T-helper 1 cell treated with Interleukin-12 subunit alpha and Interleukin-12 subunit beta and Interleukin-4 antibody, amounts not matched to agents 30 μg/mL and 1 μg/mL, for 36 hours (primary cell): ENCODE measurements around the gene TBC1D2.

Experiments used
- H3K27ac Mint-ChIP-seq: one replicate; pipeline ENCODE4 v1.8.0; 2021; ENCODE audit warnings: mild to moderate bottlenecking, mixed read lengths
- H3K27me3 Mint-ChIP-seq: one replicate; pipeline ENCODE4 v1.8.0; 2021; ENCODE audit warnings: low read depth, mixed read lengths
- H3K36me3 Mint-ChIP-seq: one replicate; pipeline ENCODE4 v1.8.0; 2021; ENCODE audit warnings: low read depth, mixed read lengths
- H3K4me1 Mint-ChIP-seq: one replicate; pipeline ENCODE4 v1.8.0; 2021; ENCODE audit warnings: low read depth, mixed read lengths
- H3K4me3 Mint-ChIP-seq: one replicate; pipeline ENCODE4 v1.8.0; 2021; ENCODE audit warnings: mild to moderate bottlenecking, moderate library complexity, mixed read lengths
- H3K9me3 Mint-ChIP-seq: one replicate; pipeline ENCODE4 v1.8.0; 2021; ENCODE audit warnings: mixed read lengths

The TBC1D2 gene

GRCh38 chr9:98236901-98237487 lies 18.5 kb downstream of the TBC1D2 start:
- Mint-ChIP-seq H3K27me3 (no peaks in the 10 kb centered on the region), H3K4me1 (no peaks in the 10 kb centered on the region), H3K36me3 (peaks cover 9% of the 10 kb centered on the region), H3K4me3 (no peak overlapping the region), H3K27ac (no peak overlapping the region), H3K9me3 (no peaks in the 10 kb centered on the region)

- Mint-ChIP-seq H3K4me1 (no peaks in the 10 kb centered on the region), H3K27me3 (no peaks in the 10 kb centered on the region), H3K4me3 (no peak overlapping the region), H3K9me3 (no peaks in the 10 kb centered on the region), H3K27ac (no peak overlapping the region), H3K36me3 (peaks cover 5% of the 10 kb centered on the region)
Observed at GRCh38 chr9:98235126-98235525, 20.3 kb downstream of the TBC1D2 start.

GRCh38 chr9:98234245-98234825 lies 21.1 kb downstream of the TBC1D2 start:
- Mint-ChIP-seq H3K27ac (no peak overlapping the region), H3K27me3 (no peaks in the 10 kb centered on the region), H3K36me3 (peaks cover 2% of the 10 kb centered on the region), H3K4me1 (no peaks in the 10 kb centered on the region), H3K4me3 (no peak overlapping the region), H3K9me3 (no peaks in the 10 kb centered on the region)

GRCh38 chr9:98232926-98233325 lies 22.5 kb downstream of the TBC1D2 start:
- no peak overlapping the region for H3K4me3 Mint-ChIP-seq
- H3K9me3 Mint-ChIP-seq = no peaks in the 10 kb centered on the region
- peaks cover 7% of the 10 kb centered on the region for H3K36me3 Mint-ChIP-seq
- H3K27me3 Mint-ChIP-seq = no peaks in the 10 kb centered on the region
- no peaks in the 10 kb centered on the region for H3K4me1 Mint-ChIP-seq
- no peak overlapping the region for H3K27ac Mint-ChIP-seq

- Mint-ChIP-seq H3K4me1 (no peaks in the 10 kb centered on the region), H3K9me3 (no peaks in the 10 kb centered on the region), H3K27me3 (no peaks in the 10 kb centered on the region), H3K36me3 (peaks cover 7% of the 10 kb centered on the region), H3K27ac (no peak overlapping the region), H3K4me3 (no peak overlapping the region)
Observed at GRCh38 chr9:98231770-98232478, 23.5 kb downstream of the TBC1D2 start.

- Mint-ChIP-seq H3K4me3 (no peak overlapping the region), H3K36me3 (peaks cover 7% of the 10 kb centered on the region), H3K27me3 (no peaks in the 10 kb centered on the region), H3K27ac (no peak overlapping the region), H3K9me3 (no peaks in the 10 kb centered on the region), H3K4me1 (no peaks in the 10 kb centered on the region)
Observed at GRCh38 chr9:98230789-98231188, 24.7 kb downstream of the TBC1D2 start.

GRCh38 chr9:98230304-98230703 lies 25.1 kb downstream of the TBC1D2 start:
- no peak overlapping the region for H3K27ac Mint-ChIP-seq
- no peaks in the 10 kb centered on the region for H3K9me3 Mint-ChIP-seq
- H3K36me3 Mint-ChIP-seq = peaks cover 7% of the 10 kb centered on the region
- H3K4me1 Mint-ChIP-seq = no peaks in the 10 kb centered on the region
- H3K4me3 Mint-ChIP-seq = no peak overlapping the region
- H3K27me3 Mint-ChIP-seq = no peaks in the 10 kb centered on the region

DNA sequence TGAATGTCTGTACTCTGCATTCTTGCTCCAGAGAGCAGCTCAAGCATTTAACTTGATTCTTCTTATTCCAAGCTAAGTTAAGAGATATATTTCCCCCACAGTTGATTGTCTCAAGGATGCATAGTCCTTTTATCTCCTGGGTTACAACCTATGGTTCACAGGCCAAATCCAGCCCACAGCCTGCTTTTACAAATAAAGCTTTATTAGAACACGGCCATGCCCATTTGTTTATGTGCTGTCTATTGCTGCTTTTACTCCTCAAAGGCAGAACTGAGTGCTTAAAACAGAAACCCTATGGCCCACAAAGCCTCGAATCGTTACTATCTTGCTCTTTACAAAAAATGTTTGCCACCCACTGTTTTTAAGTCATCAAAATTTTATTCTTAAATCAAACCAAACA lies 25.8 kb downstream of the TBC1D2 start:
- peaks cover 7% of the 10 kb centered on the region for H3K36me3 Mint-ChIP-seq
- no peak overlapping the region for H3K27ac Mint-ChIP-seq

GRCh38 chr9:98229090-98229395 lies 26.4 kb downstream of the TBC1D2 start:
- Mint-ChIP-seq H3K27me3 (no peaks in the 10 kb centered on the region), H3K4me1 (no peaks in the 10 kb centered on the region), H3K4me3 (no peak overlapping the region), H3K27ac (no peak overlapping the region), H3K9me3 (no peaks in the 10 kb centered on the region), H3K36me3 (peaks cover 7% of the 10 kb centered on the region)

More for the DNA sequence above, 25.8 kb downstream of the TBC1D2 start:
- Mint-ChIP-seq H3K27me3 (no peaks in the 10 kb centered on the region), H3K4me3 (no peak overlapping the region), H3K4me1 (no peaks in the 10 kb centered on the region), H3K9me3 (no peaks in the 10 kb centered on the region)

- Mint-ChIP-seq H3K27ac (no peak overlapping the region), H3K4me1 (no peaks in the 10 kb centered on the region), H3K36me3 (peaks cover 6% of the 10 kb centered on the region), H3K4me3 (no peak overlapping the region), H3K9me3 (no peaks in the 10 kb centered on the region), H3K27me3 (no peaks in the 10 kb centered on the region)
Observed at GRCh38 chr9:98228392-98229089, 26.9 kb downstream of the TBC1D2 start.

DNA sequence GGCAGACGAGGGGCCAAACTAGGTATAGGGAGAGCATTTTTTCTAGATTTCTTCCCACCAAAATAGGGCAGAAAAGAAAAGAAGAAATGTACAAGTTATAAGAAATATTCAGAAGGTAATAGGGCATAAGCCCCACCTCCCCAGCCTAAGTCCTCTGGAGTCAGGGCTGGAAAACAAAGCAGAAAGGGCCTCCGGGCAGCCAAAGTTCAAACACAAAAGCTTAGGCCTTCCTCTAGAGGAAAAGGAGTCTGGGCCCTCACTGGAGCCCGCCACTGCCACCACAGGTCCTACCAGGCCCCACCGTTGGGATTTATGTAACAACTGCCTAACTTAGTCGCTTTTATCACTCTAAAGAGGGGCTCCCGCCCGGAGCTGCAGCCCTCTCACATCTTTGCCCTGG lies 27.6 kb downstream of the TBC1D2 start:
- Mint-ChIP-seq H3K27me3 (no peaks in the 10 kb centered on the region), H3K4me3 (no peak overlapping the region), H3K4me1 (peaks cover 4% of the 10 kb centered on the region), H3K9me3 (no peaks in the 10 kb centered on the region), H3K36me3 (peaks cover 9% of the 10 kb centered on the region), H3K27ac (no peak overlapping the region)

DNA sequence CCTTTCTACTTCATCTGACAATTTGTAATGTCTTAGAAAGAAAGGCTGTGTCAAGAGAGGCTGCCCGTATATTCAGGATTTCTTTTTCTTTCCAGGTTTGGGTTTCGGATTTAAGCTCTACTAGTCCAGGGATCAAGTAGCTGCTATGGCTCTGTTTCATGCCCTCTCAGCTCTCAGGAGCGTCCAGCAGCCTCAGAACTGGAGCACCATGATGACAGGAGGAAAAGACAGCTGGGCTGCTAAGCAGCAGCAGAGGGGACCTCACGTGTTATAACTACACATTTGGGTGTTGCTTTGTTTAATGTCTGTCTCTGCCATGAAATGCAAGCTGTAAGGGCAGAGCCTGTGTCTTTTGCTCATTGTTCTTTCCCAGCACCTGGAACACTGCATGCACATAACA lies 28.5 kb downstream of the TBC1D2 start:
- Mint-ChIP-seq H3K27me3 (no peaks in the 10 kb centered on the region), H3K9me3 (no peaks in the 10 kb centered on the region), H3K4me1 (peaks cover 4% of the 10 kb centered on the region), H3K27ac (no peak overlapping the region), H3K4me3 (no peak overlapping the region), H3K36me3 (peaks cover 11% of the 10 kb centered on the region)

DNA sequence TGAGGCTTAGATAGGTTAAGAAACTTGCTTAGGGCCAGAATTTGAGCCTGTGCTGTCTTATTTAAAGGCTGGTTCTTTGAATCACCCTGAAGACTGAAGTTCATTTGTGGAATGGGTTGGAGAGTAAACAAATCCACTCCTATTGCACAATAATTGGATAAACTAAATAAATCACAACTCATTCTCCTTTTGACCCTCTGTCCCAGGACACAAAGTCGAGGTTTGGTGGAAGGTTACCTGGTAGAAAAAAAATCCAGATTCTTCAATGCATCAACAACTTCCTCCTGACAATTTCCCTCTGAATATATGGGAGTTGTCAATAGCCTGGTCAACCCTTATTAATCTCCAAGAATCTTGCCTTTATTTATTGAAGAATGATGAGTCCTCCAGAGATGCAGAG lies 28.9 kb downstream of the TBC1D2 start:
- Mint-ChIP-seq H3K27me3 (no peaks in the 10 kb centered on the region), H3K9me3 (no peaks in the 10 kb centered on the region), H3K36me3 (peaks cover 11% of the 10 kb centered on the region), H3K4me1 (peaks cover 4% of the 10 kb centered on the region), H3K4me3 (no peak overlapping the region), H3K27ac (no peak overlapping the region)

DNA sequence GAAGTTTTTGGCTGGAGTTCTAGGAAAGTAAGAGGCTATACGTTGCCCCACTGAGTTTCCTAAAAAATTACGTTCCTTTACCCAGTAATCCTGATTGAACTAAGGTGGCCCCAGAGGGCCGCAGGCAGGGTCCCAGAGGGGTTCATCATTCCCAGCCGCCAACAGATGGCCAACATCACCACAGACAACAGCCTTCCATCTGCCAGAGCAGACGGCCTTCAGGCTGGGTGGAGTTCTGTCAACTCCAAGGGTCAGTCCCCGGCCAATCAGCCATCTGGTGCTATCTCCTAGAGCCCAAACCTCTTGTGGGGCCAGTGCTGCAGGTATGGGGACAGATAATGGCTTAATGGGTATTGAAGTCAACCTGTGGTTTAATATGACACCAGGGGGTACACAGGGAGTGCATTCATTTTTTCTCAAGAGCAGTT lies 30.4 kb downstream of the TBC1D2 start:
- Mint-ChIP-seq H3K4me1 (peaks cover 4% of the 10 kb centered on the region), H3K27me3 (no peaks in the 10 kb centered on the region), H3K4me3 (no peak overlapping the region), H3K36me3 (peaks cover 11% of the 10 kb centered on the region), H3K9me3 (no peaks in the 10 kb centered on the region), H3K27ac (no peak overlapping the region)
